ENCODE measurements around the gene BIN1.

DNA sequence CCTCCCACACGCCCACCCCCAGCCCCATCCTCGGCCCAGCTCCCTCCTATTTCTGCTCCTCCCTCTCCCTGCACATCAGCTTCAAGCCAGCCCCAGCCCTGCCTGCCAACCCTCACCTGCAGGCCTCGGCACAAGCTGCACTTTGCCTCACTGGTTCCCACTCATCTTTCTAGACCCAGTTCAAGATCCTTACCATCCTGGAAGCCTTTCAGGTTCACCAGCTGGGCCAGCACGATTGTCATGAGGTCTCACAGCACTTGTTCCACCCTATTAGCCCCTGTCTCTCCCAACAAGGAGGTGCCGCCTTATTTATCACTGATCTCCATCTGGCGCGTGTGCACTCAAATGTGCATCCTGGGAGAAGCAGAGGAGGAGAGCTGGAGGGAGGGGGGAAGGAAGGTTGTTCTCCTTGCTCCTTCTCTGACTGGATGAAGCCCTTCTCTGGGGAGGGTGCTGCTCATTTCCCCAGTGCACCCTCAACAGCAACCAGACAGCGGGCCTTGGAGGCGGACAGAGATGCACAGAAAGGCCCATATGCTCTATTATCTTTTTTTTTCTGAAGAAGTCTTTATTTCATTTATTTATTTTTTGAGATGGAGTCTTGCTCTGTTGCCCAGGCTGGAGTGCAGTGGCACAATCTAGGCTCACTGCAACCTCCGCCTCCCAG is 15.5 kb upstream of the BIN1 start:
- TF ChIP-seq, protein P1, sequence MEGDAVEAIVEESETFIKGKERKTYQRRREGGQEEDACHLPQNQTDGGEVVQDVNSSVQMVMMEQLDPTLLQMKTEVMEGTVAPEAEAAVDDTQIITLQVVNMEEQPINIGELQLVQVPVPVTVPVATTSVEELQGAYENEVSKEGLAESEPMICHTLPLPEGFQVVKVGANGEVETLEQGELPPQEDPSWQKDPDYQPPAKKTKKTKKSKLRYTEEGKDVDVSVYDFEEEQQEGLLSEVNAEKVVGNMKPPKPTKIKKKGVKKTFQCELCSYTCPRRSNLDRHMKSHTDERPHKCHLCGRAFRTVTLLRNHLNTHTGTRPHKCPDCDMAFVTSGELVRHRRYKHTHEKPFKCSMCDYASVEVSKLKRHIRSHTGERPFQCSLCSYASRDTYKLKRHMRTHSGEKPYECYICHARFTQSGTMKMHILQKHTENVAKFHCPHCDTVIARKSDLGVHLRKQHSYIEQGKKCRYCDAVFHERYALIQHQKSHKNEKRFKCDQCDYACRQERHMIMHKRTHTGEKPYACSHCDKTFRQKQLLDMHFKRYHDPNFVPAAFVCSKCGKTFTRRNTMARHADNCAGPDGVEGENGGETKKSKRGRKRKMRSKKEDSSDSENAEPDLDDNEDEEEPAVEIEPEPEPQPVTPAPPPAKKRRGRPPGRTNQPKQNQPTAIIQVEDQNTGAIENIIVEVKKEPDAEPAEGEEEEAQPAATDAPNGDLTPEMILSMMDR (conservative IDR thresholded peaks at IDR 0.05; ENCODE audit: low read depth, low read length) = no peak
- TF ChIP-seq EZH2 (IDR thresholded peaks at IDR 0.05; ENCODE audit: low read length, unreplicated experiment) (no peak), EZH2phosphoT487 (IDR thresholded peaks at IDR 0.05; ENCODE audit: borderline replicate concordance, low read length) (no peak)
